ENCODE data around the gene ZFPL1. TPM values are rescaled to one million over a fixed set of nuclear protein-coding genes. Genes with fewer than 3 reads are reported as not detected.
A peak's percentile ranks its signal among the peaks of the same experiment; 100 is the strongest.

ZFPL1 gene
- total RNA-seq, 1 donor from 2014 or later: 25.5 TPM

DNA sequence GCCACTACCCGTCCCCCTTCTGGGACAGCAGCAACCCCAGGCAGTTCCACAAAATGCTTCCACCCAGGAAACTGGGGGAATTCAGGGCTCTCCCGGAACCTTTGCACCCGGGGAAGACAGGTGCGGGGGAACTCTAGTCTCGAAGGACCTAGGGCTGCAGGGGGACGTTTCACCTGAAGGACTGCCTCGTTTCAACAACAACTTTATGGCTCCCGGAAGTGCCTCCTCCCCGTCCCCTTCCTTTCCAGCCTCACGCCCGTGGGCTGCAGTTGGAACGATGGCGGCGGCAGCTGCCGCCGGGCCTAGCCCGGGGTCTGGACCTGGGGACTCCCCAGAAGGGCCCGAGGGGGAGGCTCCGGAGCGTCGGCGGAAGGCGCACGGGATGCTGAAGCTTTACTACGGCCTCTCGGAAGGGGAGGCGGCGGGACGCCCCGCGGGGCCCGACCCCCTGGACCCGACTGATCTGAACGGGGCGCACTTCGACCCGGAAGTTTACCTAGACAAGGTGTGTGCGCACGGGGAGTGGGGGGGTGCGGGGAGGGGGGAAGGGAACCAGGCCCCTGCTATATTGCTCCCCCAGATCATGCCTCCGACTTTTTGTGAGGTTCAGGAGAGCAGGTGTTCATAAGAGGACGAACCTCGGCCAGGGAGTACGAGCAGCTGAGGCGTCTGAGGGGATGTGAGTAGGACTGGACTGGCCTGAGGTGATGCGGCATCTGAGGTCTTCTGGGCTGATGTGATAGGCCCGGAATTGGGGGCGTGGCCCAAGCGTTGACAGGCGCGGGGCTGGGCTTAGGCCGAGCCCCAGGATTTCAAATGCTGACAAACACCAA is 12.2 kb downstream of the ZFPL1 start, which contains the start of gene VPS51:
VPS51 (plus strand) TSS at position 241 of the 833 bp plus-strand sequence; CDS start at position 278, 37 bp downstream.
- DNase-seq: peak; percentile 96

DNA sequence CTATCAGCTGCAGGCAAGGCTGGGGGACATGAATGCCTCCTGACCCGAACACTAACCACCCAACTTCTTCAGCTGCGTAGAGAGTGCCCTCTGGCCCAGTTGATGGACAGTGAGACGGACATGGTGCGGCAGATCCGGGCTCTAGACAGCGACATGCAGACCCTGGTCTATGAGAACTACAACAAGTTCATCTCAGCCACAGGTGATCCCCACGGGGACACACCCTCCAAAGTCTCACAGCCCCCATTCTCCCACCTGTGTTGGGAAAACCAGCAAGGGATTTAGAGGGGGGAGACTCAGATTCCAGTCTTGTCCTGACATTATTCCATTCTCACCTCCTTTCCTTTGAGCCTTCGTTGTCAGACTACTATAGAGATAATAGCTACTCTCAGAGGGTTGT is 12.9 kb downstream of the ZFPL1 start:
- no peak for DNase-seq

GRCh38 chr11:65100674-65101350 is 16.8 kb downstream of the ZFPL1 start:
- DNase-seq: no peak

DNA sequence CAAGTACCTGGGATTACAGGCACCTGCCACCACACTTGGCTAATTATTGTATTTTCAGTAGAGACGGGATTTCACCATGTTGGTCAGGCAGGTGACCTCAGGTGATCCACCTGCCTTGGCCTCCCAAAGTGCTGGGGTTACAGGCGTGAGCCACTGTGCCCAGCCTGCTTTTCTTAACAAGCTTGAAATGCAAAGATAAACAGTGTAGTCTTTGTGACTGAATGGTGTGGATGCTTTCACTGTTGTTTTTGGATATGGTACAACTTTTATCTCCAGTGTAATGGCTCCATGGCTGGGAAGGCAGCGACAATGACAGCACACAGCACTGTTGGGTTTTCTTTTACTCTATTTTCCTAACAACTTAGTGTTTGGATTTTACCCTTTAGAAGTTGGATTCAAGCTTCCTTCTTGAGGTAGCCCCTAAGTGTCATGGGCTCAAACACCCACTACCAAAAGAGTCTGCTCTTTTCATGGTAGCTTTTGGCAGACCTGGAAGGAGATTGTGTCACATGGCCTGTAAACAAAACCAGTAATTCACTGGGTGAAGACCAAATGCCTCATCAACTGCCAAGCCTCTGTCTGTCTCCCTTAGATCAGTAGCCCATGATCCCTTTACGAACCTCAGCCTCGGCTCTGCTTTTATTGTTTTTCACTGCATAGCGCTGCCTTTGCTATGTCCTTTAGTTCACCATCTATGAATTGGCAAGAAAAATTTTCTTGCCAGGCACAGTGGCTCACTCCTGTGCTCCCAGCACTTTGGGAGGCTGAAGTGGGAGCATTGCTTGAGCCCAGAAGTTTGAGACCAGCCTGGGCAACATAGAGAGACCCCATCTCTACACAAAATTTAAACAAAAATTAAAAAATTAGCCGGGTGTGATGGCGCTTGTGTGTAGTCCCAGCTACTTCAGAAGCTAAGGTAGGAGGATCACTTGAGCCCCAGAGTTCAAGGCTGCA is 18.4 kb downstream of the ZFPL1 start:
- no peak for DNase-seq

- no peak for DNase-seq
These were observed 19.5 kb downstream of the ZFPL1 start for GRCh38 chr11:65103476-65103875.

DNA sequence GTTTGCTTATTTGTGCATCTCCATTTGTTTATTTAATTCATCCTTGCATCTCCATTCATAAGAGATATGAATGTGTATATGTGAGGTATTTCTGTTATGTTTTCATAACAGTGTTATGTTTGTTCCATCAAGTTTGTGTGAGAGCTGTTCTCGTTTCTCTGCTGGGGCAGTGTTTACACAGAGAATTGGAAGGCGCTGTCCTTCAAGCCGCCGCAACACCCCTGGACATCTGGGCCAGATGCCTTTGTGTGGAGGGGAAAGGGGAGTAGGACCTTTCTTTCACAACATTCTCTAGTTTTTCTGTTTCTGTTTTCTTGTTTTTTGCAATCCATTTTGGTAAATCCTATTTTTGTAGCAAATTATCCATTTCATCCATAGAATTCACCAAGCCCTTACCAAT is 20.6 kb downstream of the ZFPL1 start:
- no peak for DNase-seq

DNA sequence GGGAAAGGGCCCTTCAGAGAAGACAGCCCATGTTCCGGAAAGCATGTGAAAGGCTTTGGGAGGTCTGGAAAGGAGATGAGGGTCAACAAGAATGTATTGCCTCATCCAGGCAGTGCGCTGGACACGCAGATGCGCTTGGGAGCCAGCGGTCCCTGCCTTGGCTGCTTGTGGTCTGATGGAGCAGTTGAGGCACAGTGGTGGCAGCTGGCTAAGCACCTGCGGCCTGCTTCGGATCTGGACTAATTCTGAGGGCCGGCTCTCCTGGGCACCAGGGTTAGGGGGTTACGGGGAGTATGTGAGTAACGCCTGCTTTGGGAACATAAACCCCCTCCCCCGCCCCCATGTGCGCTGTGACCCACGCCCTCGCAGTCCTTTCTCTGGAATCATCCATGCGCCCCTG is 23.1 kb downstream of the ZFPL1 start:
- DNase-seq: no peak

- DNase-seq: no peak
These were observed 23.9 kb downstream of the ZFPL1 start for GRCh38 chr11:65107751-65108468.

DNA sequence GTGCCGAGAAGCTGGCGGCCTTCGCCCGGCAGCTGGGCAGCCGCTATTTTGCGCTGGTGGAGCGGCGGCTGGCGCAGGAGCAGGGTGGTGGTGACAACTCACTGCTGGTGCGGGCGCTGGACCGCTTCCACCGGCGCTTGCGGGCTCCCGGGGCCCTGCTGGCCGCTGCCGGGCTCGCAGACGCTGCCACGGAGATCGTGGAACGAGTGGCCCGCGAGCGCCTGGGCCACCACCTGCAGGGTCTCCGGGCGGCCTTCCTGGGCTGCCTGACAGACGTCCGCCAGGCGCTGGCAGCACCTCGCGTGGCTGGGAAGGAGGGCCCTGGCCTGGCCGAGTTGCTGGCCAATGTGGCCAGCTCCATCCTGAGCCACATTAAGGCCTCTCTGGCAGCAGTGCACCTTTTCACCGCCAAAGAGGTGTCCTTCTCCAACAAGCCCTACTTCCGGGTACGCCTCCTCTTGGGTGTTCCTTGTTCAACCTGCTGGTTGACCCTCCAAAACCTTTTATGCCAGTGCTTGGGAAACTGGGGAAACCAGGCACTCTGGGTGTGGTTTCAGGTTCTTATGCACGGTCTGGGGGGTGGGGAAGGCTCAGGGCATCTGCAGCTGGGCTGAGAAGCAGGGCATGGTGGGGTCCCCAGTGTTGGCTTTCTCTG is 24.6 kb downstream of the ZFPL1 start:
- no peak for DNase-seq

- no peak for DNase-seq
These were observed 25.5 kb downstream of the ZFPL1 start for GRCh38 chr11:65109231-65110198.

DNA sequence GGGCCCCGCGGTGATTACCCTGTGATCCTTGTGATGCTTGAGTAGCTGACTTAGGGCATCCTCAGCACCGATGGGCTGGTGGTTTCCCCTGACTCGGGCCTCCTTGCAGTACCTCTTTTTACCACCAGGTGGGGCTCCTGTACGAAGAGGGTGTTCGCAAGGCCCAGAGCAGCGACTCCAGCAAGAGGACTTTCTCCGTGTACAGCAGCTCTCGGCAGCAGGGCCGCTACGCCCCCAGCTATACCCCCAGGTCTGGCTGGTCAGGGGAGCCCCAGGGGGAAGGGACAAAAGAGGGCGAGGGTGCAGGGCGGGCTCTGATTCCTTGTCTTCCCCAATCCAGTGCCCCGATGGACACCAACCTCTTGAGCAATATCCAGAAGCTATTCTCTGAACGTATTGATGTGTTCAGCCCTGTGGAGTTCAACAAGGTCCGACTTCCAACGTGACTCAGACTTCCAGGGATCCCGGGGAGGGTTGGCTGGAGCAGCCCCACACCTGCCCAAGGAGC is 26.4 kb downstream of the ZFPL1 start:
- DNase-seq: peak; percentile 93

- DNase-seq: no peak
These were observed 27.2 kb downstream of the ZFPL1 start for GRCh38 chr11:65111159-65111743.

DNA sequence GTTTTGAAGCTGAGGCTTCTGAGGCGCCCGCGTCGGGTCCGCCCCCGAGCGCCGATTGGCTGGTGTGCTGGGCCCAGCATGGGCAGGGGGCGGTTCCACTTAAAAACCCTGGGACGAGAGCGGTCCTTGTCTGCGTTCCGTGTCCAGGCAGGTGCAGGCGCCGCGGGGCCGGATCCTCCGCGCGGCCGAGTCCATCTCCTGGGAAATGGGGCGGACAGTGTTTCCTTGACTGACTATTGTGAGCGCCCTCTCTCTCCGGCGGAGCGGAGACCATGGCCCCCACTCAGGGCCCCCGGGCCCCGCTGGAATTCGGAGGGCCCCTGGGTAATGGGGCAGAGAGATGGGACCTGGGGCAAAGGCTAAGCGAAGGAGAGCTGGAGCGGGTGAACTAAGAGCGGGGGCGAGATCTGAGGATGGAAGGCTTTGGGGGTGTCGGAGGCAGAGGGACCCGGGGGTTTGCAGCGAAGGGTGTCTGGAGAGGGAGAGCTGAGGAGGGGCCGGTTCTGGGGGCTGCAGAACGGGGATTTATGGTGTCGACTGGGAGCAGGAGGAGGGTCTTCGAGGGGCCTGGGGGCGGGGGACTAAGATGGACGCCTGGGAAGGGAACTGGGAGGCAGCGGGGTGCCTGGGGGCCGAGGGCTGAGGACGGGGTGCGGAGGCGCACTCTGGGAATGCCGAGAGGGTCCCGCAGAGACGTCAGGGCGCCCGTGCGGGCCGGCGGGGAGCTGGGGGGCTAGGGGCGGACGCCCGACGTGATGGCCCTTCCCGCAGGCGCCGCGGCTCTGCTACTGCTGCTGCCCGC is 27.9 kb downstream of the ZFPL1 start, which contains the start of gene TM7SF2:
TM7SF2 (plus strand) TSS at position 129 of the 802 bp plus-strand sequence; CDS start at position 273, 144 bp downstream.
- peak; percentile 96 for DNase-seq

- peak; percentile 47 for DNase-seq
These were observed 28.7 kb downstream of the ZFPL1 start for GRCh38 chr11:65112546-65113360.

DNA sequence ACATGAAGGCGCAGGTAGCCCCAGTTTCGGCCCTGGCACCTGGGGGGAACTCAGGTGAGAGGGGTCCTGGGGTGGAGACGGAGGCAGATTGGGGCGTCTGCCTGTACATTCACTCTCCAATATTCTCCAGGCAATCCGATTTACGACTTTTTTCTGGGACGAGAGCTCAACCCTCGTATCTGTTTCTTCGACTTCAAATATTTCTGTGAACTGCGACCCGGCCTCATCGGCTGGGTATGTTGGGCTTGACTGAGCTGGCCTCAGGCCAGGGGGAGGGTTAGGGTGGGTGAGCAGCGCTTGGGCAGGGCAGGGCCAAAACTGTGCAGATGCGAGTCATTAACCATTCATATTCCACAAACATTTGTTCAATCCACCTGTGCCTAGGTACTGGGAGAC is 29.3 kb downstream of the ZFPL1 start:
- peak; percentile 38 for DNase-seq

GRCh38 chr11:65113839-65114238 is 29.8 kb downstream of the ZFPL1 start:
- DNase-seq: no peak

- no peak for DNase-seq
These were observed 30.6 kb downstream of the ZFPL1 start for GRCh38 chr11:65114538-65115171.

Data from tongue (tissue), 2 donors.